Endothelial cell of umbilical vein (primary cell): ENCODE measurements around the gene TEC. TPM values are rescaled to one million over a fixed set of nuclear protein-coding genes. Genes with fewer than 3 reads are reported as not detected.

ENCODE experiments used
- BruUV-seq: library from RNA; stranded (reverse); fragments of 400-500 nt; replicated peaks from 2 replicates; lab custom pipeline; 2021; lab: Mats Ljungman, UMichigan
- CTCF ChIA-PET: fragments of 300-600, 350-600 bp; sonication (Branson Sonifier 250); formaldehyde crosslinking; loops from one replicate; lab custom pipeline; 2021; ENCODE audit warnings: antibody characterized with exemption, inconsistent platforms; lab: Charles Lee
- POLR2A ChIA-PET: fragments of 300-600, 350-600 bp; sonication (Branson Sonifier 250); formaldehyde crosslinking; loops from one replicate; lab custom pipeline; 2021; ENCODE audit warnings: antibody characterized with exemption, inconsistent platforms; lab: Charles Lee
- DNase-seq: peaks from one replicate; pipeline ENCODE4 v3.0.0-alpha.2; 2011; ENCODE audit warnings: low read depth, low spot score
- FAIRE-seq: peaks from 2 replicates; lab custom pipeline; 2011; peaks lifted over from hg19 to GRCh38; lab: Jason Lieb, UNC
- H2AFZ ChIP-seq: 2 replicates; pipeline ENCODE4 v1.6.0; 2012; ENCODE audit warnings: low read depth, low read length, control low read depth, inconsistent platforms
- H3K27ac ChIP-seq: 2 replicates; pipeline ENCODE4 v1.5.1; 2011; ENCODE audit warnings: low read depth, mild to moderate bottlenecking, control low read depth, low read length, moderate library complexity; ENCODE audit not compliant: insufficient read depth
- H3K27me3 ChIP-seq, 2 experiments: 2 replicates each; pipeline versions ENCODE4 v1.6.0 to v1.6.1; 2011; ENCODE audit warnings: low read length in 2 of 2, mixed read lengths in 1 of 2; ENCODE audit not compliant: control insufficient read depth in 2 of 2, insufficient read depth in 2 of 2
- H3K36me3 ChIP-seq, 2 experiments: 2 replicates in 1 of 2; 3 replicates in 1 of 2; pipeline ENCODE4 v1.5.1; 2011; ENCODE audit warnings: low read length in 2 of 2, mild to moderate bottlenecking in 1 of 2, moderate library complexity in 1 of 2; ENCODE audit not compliant: control insufficient read depth in 2 of 2, insufficient read depth in 2 of 2; ENCODE audit errors: extremely low read depth in 1 of 2
- H3K4me1 ChIP-seq: 3 replicates; pipeline ENCODE4 v1.5.1; 2011; ENCODE audit warnings: mild to moderate bottlenecking, low read length; ENCODE audit not compliant: control insufficient read depth, insufficient read depth; ENCODE audit errors: extremely low read depth
- H3K4me2 ChIP-seq: 2 replicates; pipeline ENCODE4 v1.6.1; 2011; ENCODE audit warnings: low read length, control low read depth, mixed read lengths; ENCODE audit not compliant: insufficient read depth
- H3K4me3 ChIP-seq, 3 experiments: fragments of 200-600 bp in 1 of 3; sonication (generic), shearing (Covaris generic) in 1 of 3; replicated peaks in 1 of 3; 2 replicates each; pipeline ENCODE4 v1.5.1; 2011 to 2016; ENCODE audit warnings: control low read depth in 3 of 3, low read length in 3 of 3, mild to moderate bottlenecking in 2 of 3, inconsistent platforms in 1 of 3, low read depth in 1 of 3, moderate library complexity in 1 of 3; ENCODE audit not compliant: insufficient read depth in 1 of 3
- H3K79me2 ChIP-seq: 2 replicates; pipeline ENCODE4 v1.6.0; 2012; ENCODE audit warnings: low read length, inconsistent platforms; ENCODE audit not compliant: control insufficient read depth, insufficient read depth
- H3K9ac ChIP-seq: replicated peaks from 2 replicates; pipeline ENCODE3; 2011; ENCODE audit warnings: low read length, control low read depth; ENCODE audit not compliant: insufficient read depth; ENCODE audit errors: extremely low read depth
- H3K9me1 ChIP-seq: replicated peaks from 3 replicates; pipeline ENCODE4 v1.6.0; 2011; ENCODE audit warnings: mild to moderate bottlenecking, low read length; ENCODE audit not compliant: control insufficient read depth, insufficient read depth; ENCODE audit errors: extremely low read depth
- H3K9me3 ChIP-seq: replicated peaks from 2 replicates; pipeline ENCODE4 v1.5.1; 2012; ENCODE audit warnings: low read length, inconsistent platforms; ENCODE audit not compliant: control insufficient read depth, insufficient read depth
- H4K20me1 ChIP-seq: replicated peaks from 2 replicates; pipeline ENCODE3; 2011; ENCODE audit warnings: mild to moderate bottlenecking, low read length; ENCODE audit not compliant: control insufficient read depth, insufficient read depth; ENCODE audit errors: extremely low read depth
- CTCF ChIP-seq, 2 donors: IDR thresholded peaks; 1 replicate in 1 of 2; 2 replicates in 1 of 2; pipeline ENCODE4 v1.5.1; 2011; ENCODE audit warnings: low read length in 2 of 2, mild to moderate bottlenecking in 2 of 2, moderate library complexity in 2 of 2, control low read depth in 1 of 2, inconsistent platforms in 1 of 2, low read depth in 1 of 2; ENCODE audit not compliant: insufficient read depth in 1 of 2; ENCODE audit errors: extremely low read depth in 1 of 2
- EZH2 ChIP-seq: IDR thresholded peaks from 2 replicates; pipeline ENCODE4 v1.6.1; 2012; ENCODE audit warnings: borderline replicate concordance, low read depth, mild to moderate bottlenecking, moderate library complexity, low read length, inconsistent platforms; ENCODE audit not compliant: severe bottlenecking
- FOS ChIP-seq: IDR thresholded peaks from 2 replicates; pipeline ENCODE4 v1.6.1; 2011; ENCODE audit warnings: mild to moderate bottlenecking, low read length, moderate library complexity, borderline replicate concordance; ENCODE audit not compliant: insufficient read depth
- GATA2 ChIP-seq: IDR thresholded peaks from 2 replicates; pipeline ENCODE4 v1.7.0; 2011; ENCODE audit warnings: low read depth, mild to moderate bottlenecking, moderate library complexity, mixed read lengths, low read length; ENCODE audit not compliant: insufficient read length, insufficient read depth
- JUN ChIP-seq: IDR thresholded peaks from 2 replicates; pipeline ENCODE4 v1.6.1; 2011; ENCODE audit warnings: borderline replicate concordance, low read depth; ENCODE audit not compliant: insufficient read length, insufficient read depth
- MAX ChIP-seq: IDR thresholded peaks from 2 replicates; pipeline ENCODE4 v1.6.1; 2011; ENCODE audit not compliant: insufficient read depth, insufficient read length
- POLR2A ChIP-seq: IDR thresholded peaks from 2 replicates; pipeline ENCODE4 v1.6.1; 2012; ENCODE audit warnings: low read depth, mild to moderate bottlenecking, control low read depth, low read length
- POLR2AphosphoS5 ChIP-seq: IDR thresholded peaks from 2 replicates; pipeline ENCODE4 v1.6.1; 2012; ENCODE audit warnings: low read depth, mild to moderate bottlenecking, control low read depth, low read length, moderate library complexity; ENCODE audit not compliant: insufficient read depth
- dilution Hi-C: fragments of 300-500 bp; cut with MboI; formaldehyde crosslinking; loops from one replicate; pipeline ENCODE4 v1.15.0; 2019; ENCODE audit warnings: low sequenced_read_pairs; ENCODE audit not compliant: extremely low pct_ligation_motif_present
- intact Hi-C: fragments of 100-400 bp; cut with micrococcal nuclease; formaldehyde crosslinking; loops from one replicate; pipeline ENCODE4 v1.10.0; 2022
- polyA plus RNA-seq, 4 experiments: library from polyadenylated mRNA; depleted of rRNA in 3 of 4; stranded (reverse) in 3 of 4; unstranded in 1 of 4; fragments of >200 nt; gene quantifications; 2 replicates each; pipeline versions ENCODE4 v1.2.1 to v1.2.3, GENCODE V29; 2011 to 2012; ENCODE audit warnings: missing spikeins in 1 of 4
- total RNA-seq: library from RNA; stranded (reverse); gene quantifications from 2 replicates; pipeline ENCODE4 v1.2.3, GENCODE V29; 2021

TEC gene
- total and polyA plus RNA-seq, 2 donors (not counting 3 experiments of a cell fraction or from before 2014, with no cell fraction given), result 0.08 to 0.86 TPM

- no peak for FAIRE-seq
- ChIA-PET POLR2A (no interaction called here), CTCF (no interaction called here)
- H3K9me1 ChIP-seq, result no peaks in the 10 kb centered on the region
- no peak overlapping the region for H3K4me3 ChIP-seq
- TF ChIP-seq EZH2 (no peak), MAX (no peak), JUN (no peak), CTCF (IDR thresholded peaks at IDR 0.05; ENCODE audit: extremely low read depth in 1 of 2, insufficient read depth in 1 of 2, low read depth in 1 of 2, low read length in 2 of 2) (no peak), FOS (no peak), POLR2A (no peak), POLR2AphosphoS5 (no peak)
- H3K4me1 ChIP-seq, result no peaks in the 10 kb centered on the region
- no peaks in the 10 kb centered on the region for H3K36me3 ChIP-seq
- H4K20me1 ChIP-seq, result no peaks in the 10 kb centered on the region
- H3K27me3 ChIP-seq, result peaks cover 0 to 1% of the 10 kb centered on the region in 2 experiments
- no peak overlapping the region for H3K4me2 ChIP-seq
- no peaks in the 10 kb centered on the region for H3K79me2 ChIP-seq
- intact Hi-C loops (no loop called here), dilution Hi-C loops (no loop called here)
- no peaks in the 10 kb centered on the region for H3K9me3 ChIP-seq
- no peak overlapping the region for H3K9ac ChIP-seq
- no peak overlapping the region for H3K27ac ChIP-seq
- no peak for DNase-seq
- BruUV-seq, result no TSS peak
- H2AFZ ChIP-seq, result no peak overlapping the region
Measured at GRCh38 chr4:48162162-48162561, 107.5 kb downstream of the TEC start.

GRCh38 chr4:48157271-48157670 lies 112.4 kb downstream of the TEC start:
- intact Hi-C loops (no loop called here), dilution Hi-C loops (no loop called here)
- ChIA-PET CTCF (no interaction called here), POLR2A (no interaction called here)
- H3K36me3 ChIP-seq, result no peaks in the 10 kb centered on the region
- H2AFZ ChIP-seq, result no peak overlapping the region
- no peak overlapping the region for H3K27ac ChIP-seq
- no peaks in the 10 kb centered on the region for H3K9me3 ChIP-seq
- no peaks in the 10 kb centered on the region for H3K4me1 ChIP-seq
- no peak for TF ChIP-seq JUN
- no peak for TF ChIP-seq EZH2
- no peak for TF ChIP-seq CTCF (IDR thresholded peaks at IDR 0.05; ENCODE audit: extremely low read depth in 1 of 2, insufficient read depth in 1 of 2, low read depth in 1 of 2, low read length in 2 of 2)
- no peak for TF ChIP-seq POLR2AphosphoS5
- TF ChIP-seq GATA2, result no peak
- no peak for TF ChIP-seq POLR2A
- no peaks in the 10 kb centered on the region for H3K9me1 ChIP-seq
- BruUV-seq, result no TSS peak
- no peak for FAIRE-seq
- no peak overlapping the region for H3K9ac ChIP-seq
- no peak for DNase-seq
- no peaks in the 10 kb centered on the region for H3K79me2 ChIP-seq
- no peaks in the 10 kb centered on the region for H3K27me3 ChIP-seq
- no peaks in the 10 kb centered on the region for H4K20me1 ChIP-seq
- no peak overlapping the region for H3K4me2 ChIP-seq
- H3K4me3 ChIP-seq, result no peak overlapping the region
